HUES48 (cell line): ENCODE results near the gene ZNF485.
"Not testable (repeated sequence)": the region's sequence is repeated elsewhere in the genome, so short reads cannot be mapped to it uniquely, and the experiment has no call there.

Experiments used
- H3K27ac ChIP-seq: one replicate; pipeline ENCODE4 v1.7.0; 2013; ENCODE audit warnings: low read depth, low read length, inconsistent platforms
- H3K27me3 ChIP-seq: 2 replicates; pipeline ENCODE4 v1.6.1; 2013; ENCODE audit warnings: mild to moderate bottlenecking, low read length; ENCODE audit not compliant: control insufficient read depth, insufficient read depth
- H3K36me3 ChIP-seq: 2 replicates; pipeline ENCODE4 v1.6.1; 2013; ENCODE audit warnings: low read length; ENCODE audit not compliant: control insufficient read depth, insufficient read depth
- H3K4me1 ChIP-seq: 2 replicates; pipeline ENCODE4 v1.6.1; 2013; ENCODE audit warnings: mild to moderate bottlenecking, low read length; ENCODE audit not compliant: control insufficient read depth, insufficient read depth
- H3K4me3 ChIP-seq: 2 replicates; pipeline ENCODE4 v1.5.1; 2013; ENCODE audit warnings: mild to moderate bottlenecking, low read depth, low read length
- H3K9ac ChIP-seq: 2 replicates; pipeline ENCODE4 v1.6.1; 2013; ENCODE audit warnings: mild to moderate bottlenecking, low read depth, low read length, moderate library complexity
- H3K9me3 ChIP-seq: 2 replicates; pipeline ENCODE4 v1.6.1; 2013; ENCODE audit warnings: low read length; ENCODE audit not compliant: control insufficient read depth, insufficient read depth

The ZNF485 gene

GRCh38 chr10:43585046-43585445, 21.2 kb upstream of the ZNF485 start:
- Histone ChIP-seq H3K36me3 (no peaks in the 10 kb centered on the region), H3K9ac (no peak overlapping the region), H3K4me3 (no peak overlapping the region), H3K9me3 (peaks cover 22% of the 10 kb centered on the region), H3K4me1 (no peaks in the 10 kb centered on the region), H3K27ac (no peak overlapping the region), H3K27me3 (no peaks in the 10 kb centered on the region)

- Histone ChIP-seq H3K9ac (no peak overlapping the region), H3K27ac (no peak overlapping the region), H3K36me3 (no peaks in the 10 kb centered on the region), H3K4me1 (no peaks in the 10 kb centered on the region), H3K9me3 (peaks cover 23% of the 10 kb centered on the region), H3K27me3 (no peaks in the 10 kb centered on the region), H3K4me3 (no peak overlapping the region)
Observed at GRCh38 chr10:43585981-43586729, 20.1 kb upstream of the ZNF485 start.

DNA sequence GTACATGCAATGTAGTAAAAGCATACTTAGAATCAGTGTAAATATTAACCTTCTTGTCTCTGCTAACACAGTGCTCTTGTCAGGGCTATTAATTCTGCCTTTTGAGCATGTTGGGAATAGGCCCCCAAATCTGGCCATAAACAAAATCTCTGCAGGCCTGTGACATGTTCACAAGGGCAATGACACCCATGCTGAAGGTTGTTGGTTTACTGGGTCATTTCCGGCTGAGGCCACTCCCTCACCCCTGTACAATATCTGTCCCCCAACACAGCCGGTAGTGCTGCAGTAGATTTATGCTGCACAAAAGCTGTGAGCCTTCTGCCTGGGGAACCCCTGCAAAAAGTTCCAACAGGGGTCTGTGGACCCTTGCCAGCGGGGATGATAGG, 19.5 kb upstream of the ZNF485 start:
- H3K9me3 ChIP-seq, result peaks cover 27% of the 10 kb centered on the region
- not testable (repeated sequence) for H3K27ac ChIP-seq, H3K4me1 ChIP-seq, H3K4me3 ChIP-seq, H3K9ac ChIP-seq, H3K27me3 ChIP-seq, H3K36me3 ChIP-seq

- no peak overlapping the region for H3K9ac ChIP-seq
- no peak overlapping the region for H3K4me3 ChIP-seq
- peaks cover 53% of the 10 kb centered on the region for H3K9me3 ChIP-seq
- H3K4me1 ChIP-seq, result no peaks in the 10 kb centered on the region
- H3K36me3 ChIP-seq, result no peaks in the 10 kb centered on the region
- H3K27ac ChIP-seq, result no peak overlapping the region
- H3K27me3 ChIP-seq, result no peaks in the 10 kb centered on the region
Observed at GRCh38 chr10:43591303-43591904, 14.8 kb upstream of the ZNF485 start.

DNA sequence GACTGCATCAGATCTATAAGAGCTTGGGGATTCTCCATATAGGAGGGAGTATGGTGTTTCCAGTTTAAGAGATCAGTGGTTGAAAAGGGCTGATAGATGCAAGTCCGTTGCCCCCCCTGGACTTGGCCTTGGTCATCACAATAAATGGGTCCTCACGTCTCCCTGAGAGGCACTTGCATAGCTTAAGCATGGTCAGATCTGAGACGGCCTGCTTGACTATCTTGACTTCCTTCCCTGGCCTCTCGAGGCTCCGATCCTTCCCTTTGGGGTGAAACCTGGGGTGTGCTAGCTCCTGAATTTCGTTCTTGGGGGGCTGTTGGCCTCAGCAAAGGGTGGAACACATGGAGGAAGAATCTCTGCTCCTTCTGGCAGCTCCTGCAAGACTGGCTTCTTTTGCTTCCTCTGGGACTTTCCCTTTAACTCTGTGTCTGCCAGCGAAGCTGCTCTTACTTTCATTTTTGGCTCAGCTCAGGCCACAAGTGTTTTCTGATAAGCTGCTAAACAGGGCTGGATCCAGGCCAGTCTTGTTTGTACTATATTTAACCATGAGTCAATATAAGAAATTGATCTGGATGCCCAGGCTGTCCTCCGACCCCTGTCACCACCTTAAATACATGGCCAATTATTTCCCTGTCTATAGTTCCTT, 11.2 kb upstream of the ZNF485 start:
- no peak overlapping the region for H3K27ac ChIP-seq
- peaks cover 63% of the 10 kb centered on the region for H3K9me3 ChIP-seq
- H3K9ac ChIP-seq, result no peak overlapping the region
- H3K4me3 ChIP-seq, result no peak overlapping the region
- no peaks in the 10 kb centered on the region for H3K4me1 ChIP-seq
- H3K36me3 ChIP-seq, result no peaks in the 10 kb centered on the region
- no peaks in the 10 kb centered on the region for H3K27me3 ChIP-seq

DNA sequence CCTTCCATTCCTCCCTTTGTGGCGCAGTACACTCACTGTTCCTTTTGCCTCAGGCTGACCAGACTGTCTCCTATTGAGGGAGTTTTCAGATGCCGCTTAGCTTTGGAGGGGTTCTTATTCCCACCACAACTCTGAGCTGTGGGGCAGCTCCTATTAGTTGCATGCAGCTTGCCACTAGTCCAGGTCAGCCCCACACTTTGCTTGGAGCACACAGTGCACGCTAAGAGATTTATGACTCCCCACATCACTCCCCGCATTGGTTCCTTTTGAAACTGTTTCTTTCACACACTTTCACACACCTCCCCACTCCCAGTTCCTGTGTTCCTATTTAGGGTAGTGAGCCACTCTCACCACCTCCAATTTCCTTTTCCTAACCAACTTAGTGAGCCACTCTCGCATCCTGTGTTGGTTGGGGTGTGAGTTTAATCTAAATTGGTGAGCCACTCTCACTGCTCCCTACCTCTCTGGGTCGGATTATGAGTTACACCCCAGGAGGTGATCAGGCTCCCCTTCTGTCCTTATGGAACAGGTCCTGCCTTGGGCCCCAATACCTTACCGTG, 10.4 kb upstream of the ZNF485 start:
- no peaks in the 10 kb centered on the region for H3K36me3 ChIP-seq
- H3K9ac ChIP-seq, result no peak overlapping the region
- H3K27ac ChIP-seq, result no peak overlapping the region
- no peak overlapping the region for H3K4me3 ChIP-seq
- no peaks in the 10 kb centered on the region for H3K4me1 ChIP-seq
- peaks cover 66% of the 10 kb centered on the region for H3K9me3 ChIP-seq
- H3K27me3 ChIP-seq, result no peaks in the 10 kb centered on the region

DNA sequence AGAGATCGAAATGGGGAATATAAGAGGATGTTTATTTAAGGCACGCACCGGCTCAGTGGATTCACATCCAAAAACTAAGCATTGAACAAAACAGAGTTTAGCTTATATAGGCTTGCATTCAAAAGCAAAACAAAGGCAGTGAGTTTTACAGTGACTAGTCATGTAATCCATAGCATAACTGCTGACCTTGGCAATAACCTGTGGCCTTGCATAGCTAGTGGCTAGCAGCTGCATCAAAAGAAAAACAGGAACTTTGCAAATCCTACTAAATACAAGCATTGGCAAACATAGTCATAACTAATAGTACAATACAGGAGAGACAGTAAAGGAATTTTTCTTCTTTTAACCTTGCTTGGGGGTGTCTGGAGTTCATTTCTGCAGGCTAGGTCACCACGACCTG, 9.7 kb upstream of the ZNF485 start:
- Histone ChIP-seq H3K4me1 (no peaks in the 10 kb centered on the region), H3K27me3 (no peaks in the 10 kb centered on the region), H3K36me3 (no peaks in the 10 kb centered on the region), H3K9ac (no peak overlapping the region), H3K9me3 (peaks cover 65% of the 10 kb centered on the region), H3K27ac (no peak overlapping the region), H3K4me3 (no peak overlapping the region)

- Histone ChIP-seq H3K4me1 (no peaks in the 10 kb centered on the region), H3K9ac (no peak overlapping the region), H3K4me3 (no peak overlapping the region), H3K36me3 (no peaks in the 10 kb centered on the region), H3K9me3 (peaks cover 57% of the 10 kb centered on the region), H3K27me3 (no peaks in the 10 kb centered on the region), H3K27ac (no peak overlapping the region)
Observed at GRCh38 chr10:43598446-43598845, 7.8 kb upstream of the ZNF485 start.

GRCh38 chr10:43599333-43599732, 6.9 kb upstream of the ZNF485 start:
- H3K4me3 ChIP-seq, result no peak overlapping the region
- H3K27me3 ChIP-seq, result no peaks in the 10 kb centered on the region
- H3K4me1 ChIP-seq, result no peaks in the 10 kb centered on the region
- H3K36me3 ChIP-seq, result no peaks in the 10 kb centered on the region
- no peak overlapping the region for H3K9ac ChIP-seq
- H3K27ac ChIP-seq, result no peak overlapping the region
- H3K9me3 ChIP-seq, result peaks cover 49% of the 10 kb centered on the region

DNA sequence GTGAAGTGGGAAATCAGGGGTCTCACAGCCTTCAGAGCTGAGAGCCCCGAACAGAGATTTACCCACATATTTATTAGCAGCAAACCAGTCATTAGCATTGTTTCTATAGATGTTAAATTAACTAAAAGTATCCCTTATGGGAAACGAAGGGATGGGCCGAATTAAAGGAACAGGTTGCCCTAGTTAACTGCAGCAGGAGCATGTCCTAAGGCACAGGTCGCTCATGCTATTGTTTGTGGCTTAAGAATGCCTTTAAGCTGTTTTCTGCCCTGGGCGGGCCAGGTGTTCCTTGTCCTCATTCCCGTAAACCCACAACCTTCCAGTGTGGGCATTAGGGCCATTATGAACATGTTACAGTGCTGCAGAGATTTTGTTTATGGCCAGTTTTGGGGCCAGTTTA, 4.7 kb upstream of the ZNF485 start:
- H3K36me3 ChIP-seq, H3K9ac ChIP-seq, H3K4me3 ChIP-seq, H3K27ac ChIP-seq, H3K27me3 ChIP-seq, H3K4me1 ChIP-seq: not testable (repeated sequence)
- peaks cover 30% of the 10 kb centered on the region for H3K9me3 ChIP-seq

DNA sequence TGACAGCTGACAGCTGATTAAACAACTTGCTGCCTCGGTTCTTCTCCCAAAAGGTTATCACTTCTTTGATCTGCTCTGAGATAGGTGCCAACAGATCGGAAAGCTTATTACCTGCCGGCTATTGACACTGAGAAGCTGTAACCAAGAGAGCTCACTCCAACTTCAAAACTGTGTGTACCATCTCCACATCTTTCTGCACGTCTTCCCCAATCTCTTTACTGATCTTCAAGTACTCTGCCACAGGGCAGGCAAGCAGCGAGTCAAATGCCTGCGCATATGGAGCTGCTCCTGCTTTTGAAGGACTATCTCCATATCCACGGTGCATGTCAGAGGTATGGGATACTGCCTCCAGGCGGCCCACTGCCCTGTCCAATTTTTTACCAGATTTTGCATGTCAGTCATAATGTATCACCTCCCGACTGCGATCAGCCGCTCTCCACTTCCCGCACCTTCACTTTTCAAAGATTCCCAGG, 352 bp upstream of the ZNF485 start:
- H3K27ac ChIP-seq, result no peak overlapping the region
- no peaks in the 10 kb centered on the region for H3K27me3 ChIP-seq
- H3K36me3 ChIP-seq, result peaks cover 5% of the 10 kb centered on the region
- H3K4me1 ChIP-seq, result peaks cover 4% of the 10 kb centered on the region; the same call in 1 of the 2 replicates
- peaks cover 14% of the 10 kb centered on the region for H3K9me3 ChIP-seq
- H3K4me3 ChIP-seq, result peak overlapping the region; percentile 80
- H3K9ac ChIP-seq, result no peak overlapping the region
